ENCODE measurements around the gene TMEM187.

Gene TMEM187, protein sequence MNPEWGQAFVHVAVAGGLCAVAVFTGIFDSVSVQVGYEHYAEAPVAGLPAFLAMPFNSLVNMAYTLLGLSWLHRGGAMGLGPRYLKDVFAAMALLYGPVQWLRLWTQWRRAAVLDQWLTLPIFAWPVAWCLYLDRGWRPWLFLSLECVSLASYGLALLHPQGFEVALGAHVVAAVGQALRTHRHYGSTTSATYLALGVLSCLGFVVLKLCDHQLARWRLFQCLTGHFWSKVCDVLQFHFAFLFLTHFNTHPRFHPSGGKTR

DNA sequence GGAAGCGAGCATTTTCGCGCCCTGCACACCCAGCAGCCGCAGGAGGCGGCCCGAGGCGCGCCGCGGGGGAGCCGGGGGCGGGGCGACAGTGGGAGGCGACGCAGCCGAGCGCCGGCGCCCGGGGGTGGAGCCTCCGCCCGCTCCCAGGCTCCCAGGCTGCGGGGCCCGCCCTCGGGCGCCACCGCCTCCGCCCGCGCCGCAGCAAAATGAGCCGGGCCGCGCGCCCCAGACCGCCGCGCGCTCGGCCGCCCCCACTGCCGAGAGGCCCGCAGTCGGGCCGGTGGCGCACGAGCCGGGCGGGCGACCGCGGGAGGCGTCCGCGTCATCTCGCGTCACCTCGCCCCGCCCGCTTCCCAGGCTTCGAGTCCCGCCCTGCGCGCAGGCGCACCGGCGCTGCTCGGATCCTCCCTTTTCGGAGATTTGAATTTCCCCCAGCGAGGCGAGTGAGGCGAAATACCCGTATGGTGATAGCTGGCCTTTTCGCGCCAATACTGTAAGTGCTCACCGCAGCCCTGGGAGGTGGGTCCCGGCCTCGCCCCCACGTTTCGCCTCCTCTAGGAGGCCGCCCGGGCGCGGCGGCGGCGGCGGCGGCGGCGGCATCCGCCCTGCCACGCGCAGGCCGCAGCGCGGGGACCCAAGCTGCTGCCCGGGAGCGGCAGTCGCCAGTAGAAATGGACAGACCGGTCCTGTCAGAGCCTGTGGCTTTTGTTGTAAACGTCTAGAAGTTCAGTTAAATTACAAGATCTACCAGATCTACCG is at the start of gene TMEM187:
TMEM187 (plus strand) TSS at position 387 of the 759 bp plus-strand sequence. CDS start 9,309 bp downstream, outside the sequence.
- H3K4me1 Mint-ChIP-seq: peaks cover 29% of the 10 kb centered on the region
- ATAC-seq (peak; percentile 71), DNase-seq (peak; percentile 83 to 93)
- no peaks in the 10 kb centered on the region for H3K27me3 Mint-ChIP-seq
- H3K27ac Mint-ChIP-seq: peak within 1 kb of the TSS; percentile 100
- H3K9me3 Mint-ChIP-seq: no peaks in the 10 kb centered on the region
- H3K4me3 Mint-ChIP-seq: peak within 1 kb of the TSS; percentile 100

- H3K4me3 Mint-ChIP-seq: peak overlapping the region; percentile 89 to 95
- H3K27me3 Mint-ChIP-seq: no peaks in the 10 kb centered on the region
- no peaks in the 10 kb centered on the region for H3K9me3 Mint-ChIP-seq
- ATAC-seq (no peak), DNase-seq (no peak)
- peaks cover 44% of the 10 kb centered on the region for H3K4me1 Mint-ChIP-seq
- H3K27ac Mint-ChIP-seq: peak overlapping the region; percentile 96 to 97
Measured at GRCh38 chrX:153922932-153923857, 49.4 kb upstream of the TMEM187 start.

- peak in 1 of 2 donors; percentile 62 for DNase-seq
- peaks cover 55% of the 10 kb centered on the region for H3K4me1 Mint-ChIP-seq
- no peaks in the 10 kb centered on the region for H3K9me3 Mint-ChIP-seq
- peak overlapping the region; percentile 96 to 97 for H3K27ac Mint-ChIP-seq
- H3K27me3 Mint-ChIP-seq: no peaks in the 10 kb centered on the region
- peak; percentile 1 for ATAC-seq
- H3K4me3 Mint-ChIP-seq: peak overlapping the region; percentile 89 to 95
Measured at GRCh38 chrX:153924149-153924861, 48.2 kb upstream of the TMEM187 start.

GRCh38 chrX:153925387-153925738 is 47.2 kb upstream of the TMEM187 start:
- no peak for DNase-seq
- peaks cover 60% of the 10 kb centered on the region for H3K4me1 Mint-ChIP-seq
- no peaks in the 10 kb centered on the region for H3K27me3 Mint-ChIP-seq
- peak overlapping the region; percentile 81 to 96 for H3K27ac Mint-ChIP-seq
- no peaks in the 10 kb centered on the region for H3K9me3 Mint-ChIP-seq
- ATAC-seq: no peak
- peak overlapping the region; percentile 89 to 95 for H3K4me3 Mint-ChIP-seq

- H3K4me1 Mint-ChIP-seq: peaks cover 64% of the 10 kb centered on the region
- no peaks in the 10 kb centered on the region for H3K27me3 Mint-ChIP-seq
- peak; percentile 74 to 78 for DNase-seq
- peak; percentile 32 for ATAC-seq
- peak within 1 kb of the TSS; percentile 95 to 99 for H3K27ac Mint-ChIP-seq
- H3K4me3 Mint-ChIP-seq: peak within 1 kb of the TSS; percentile 90 to 95
- no peaks in the 10 kb centered on the region for H3K9me3 Mint-ChIP-seq
Measured at GRCh38 chrX:153925739-153926551, 46.6 kb upstream of the TMEM187 start, which contains the start of gene ARHGAP4. Gene ARHGAP4, minus strand, starts transcription at chrX:153926264. Its CDS starts 62 bp downstream, at chrX:153926202.

GRCh38 chrX:153926552-153926857 is 46.0 kb upstream of the TMEM187 start:
- ATAC-seq: peak; percentile 47
- Mint-ChIP-seq H3K27ac (peak overlapping the region; percentile 95 to 99), H3K27me3 (no peaks in the 10 kb centered on the region), H3K4me1 (peaks cover 63% of the 10 kb centered on the region), H3K9me3 (no peaks in the 10 kb centered on the region), H3K4me3 (peak overlapping the region; percentile 86 to 90)
- no peak for DNase-seq

DNA sequence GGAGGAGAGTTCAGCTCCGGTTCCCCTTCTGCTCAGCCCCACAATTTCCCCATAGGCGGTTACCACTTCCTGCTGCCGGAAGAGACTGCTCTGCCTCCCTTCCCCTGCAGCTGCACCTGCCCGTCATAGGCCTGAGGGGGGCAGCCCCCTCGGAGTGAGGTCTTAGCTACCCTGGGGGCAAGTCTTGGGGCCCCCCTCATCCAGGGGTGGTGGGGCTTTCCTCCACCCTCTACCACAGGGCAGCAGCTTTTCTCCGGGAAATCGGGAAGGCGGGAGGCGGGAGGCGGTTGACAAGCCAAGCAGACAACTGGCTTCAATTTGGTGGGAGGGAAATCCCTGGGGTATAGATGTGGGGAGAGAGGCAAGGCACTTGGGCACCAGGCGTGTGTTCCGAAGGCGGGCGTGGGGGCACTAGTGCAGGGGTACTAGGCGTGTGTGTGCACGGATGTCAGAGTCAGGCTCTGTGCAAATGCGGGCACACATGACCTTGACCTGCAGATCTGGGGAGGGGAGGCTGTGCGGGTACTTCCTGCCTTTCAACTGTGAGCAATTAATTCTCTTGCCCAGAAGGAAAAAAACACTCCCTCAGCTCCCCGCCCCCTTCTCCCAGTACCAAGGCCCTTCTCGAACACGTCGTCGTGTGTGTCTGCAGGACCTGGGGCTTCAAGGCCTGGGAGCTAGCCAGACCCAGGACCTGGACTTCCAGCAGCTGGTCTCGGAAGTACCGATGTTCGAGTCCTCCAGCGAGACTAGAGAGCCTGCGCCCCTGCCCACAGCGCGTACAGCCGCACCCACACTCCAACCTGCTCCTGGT is 45.5 kb upstream of the TMEM187 start:
- Mint-ChIP-seq H3K27ac (peak overlapping the region; percentile 95 to 99), H3K4me3 (peak overlapping the region; percentile 86 to 90), H3K4me1 (peaks cover 63% of the 10 kb centered on the region), H3K9me3 (no peaks in the 10 kb centered on the region), H3K27me3 (no peaks in the 10 kb centered on the region)
- peak; percentile 71 for ATAC-seq
- peak; percentile 47 to 86 for DNase-seq

DNA sequence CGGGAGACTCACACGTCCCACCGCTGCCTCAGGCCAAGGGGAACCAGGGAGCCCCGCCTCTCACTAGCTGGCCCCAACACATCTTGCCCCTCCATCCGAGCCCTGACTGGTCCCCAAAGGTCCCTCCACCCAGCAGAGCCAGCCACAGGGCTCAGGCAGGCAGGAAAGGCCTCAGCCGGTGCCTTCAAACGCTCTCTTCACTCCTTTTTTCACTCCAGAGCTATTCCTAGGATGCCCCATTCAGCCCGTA is 45.0 kb upstream of the TMEM187 start:
- peak; percentile 0 for ATAC-seq
- DNase-seq: no peak
- H3K4me1 Mint-ChIP-seq: peaks cover 63% of the 10 kb centered on the region
- no peaks in the 10 kb centered on the region for H3K27me3 Mint-ChIP-seq
- H3K27ac Mint-ChIP-seq: peak overlapping the region; percentile 95 to 99
- peak overlapping the region; percentile 86 to 90 for H3K4me3 Mint-ChIP-seq
- H3K9me3 Mint-ChIP-seq: no peaks in the 10 kb centered on the region

DNA sequence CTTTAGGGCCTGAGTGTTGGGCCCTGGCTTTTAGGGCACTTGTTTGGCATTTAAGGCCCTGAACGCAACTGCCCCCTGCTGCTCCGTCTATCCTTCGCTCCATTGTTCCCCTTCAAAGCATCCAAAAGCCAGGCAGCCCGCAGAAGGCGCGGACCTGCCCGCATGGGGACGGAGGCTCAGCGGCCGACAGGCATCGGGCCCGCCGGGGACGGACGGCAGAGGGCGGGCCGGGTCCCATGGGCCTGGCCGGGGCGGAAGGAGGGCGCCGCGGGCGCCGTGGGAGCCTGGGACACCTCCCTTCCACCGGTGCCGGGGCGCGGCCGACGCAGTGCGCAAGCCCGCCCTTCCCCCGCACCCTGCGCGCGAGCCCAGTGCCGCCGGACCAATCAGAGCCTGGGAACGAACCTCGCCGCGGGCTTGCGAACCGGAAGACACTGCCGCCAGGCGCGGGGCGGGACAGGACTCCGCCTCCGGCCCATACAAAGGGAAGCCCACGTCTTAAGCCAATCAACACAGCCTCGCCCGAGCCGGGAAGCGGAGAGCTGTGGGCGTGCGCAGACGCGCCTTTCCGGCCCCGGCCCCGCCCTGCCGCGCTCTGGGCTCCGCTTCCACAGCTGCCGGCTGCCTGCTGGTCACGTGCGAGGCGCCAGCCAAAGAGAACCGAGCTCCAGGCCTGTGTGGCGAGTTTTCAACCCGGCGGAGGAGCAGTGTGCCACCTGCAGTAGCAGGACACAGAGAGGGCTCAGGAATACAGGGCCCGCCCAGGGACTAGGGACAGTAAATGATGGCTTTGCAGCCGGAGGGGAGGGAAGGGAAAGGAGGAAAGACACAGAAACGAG is 44.4 kb upstream of the TMEM187 start:
- DNase-seq (peak; percentile 91 to 96), ATAC-seq (peak; percentile 73)
- peaks cover 62% of the 10 kb centered on the region for H3K4me1 Mint-ChIP-seq
- H3K4me3 Mint-ChIP-seq: peak overlapping the region; percentile 86 to 91
- peak overlapping the region; percentile 96 to 99 for H3K27ac Mint-ChIP-seq
- H3K27me3 Mint-ChIP-seq: no peaks in the 10 kb centered on the region
- H3K9me3 Mint-ChIP-seq: no peaks in the 10 kb centered on the region

DNA sequence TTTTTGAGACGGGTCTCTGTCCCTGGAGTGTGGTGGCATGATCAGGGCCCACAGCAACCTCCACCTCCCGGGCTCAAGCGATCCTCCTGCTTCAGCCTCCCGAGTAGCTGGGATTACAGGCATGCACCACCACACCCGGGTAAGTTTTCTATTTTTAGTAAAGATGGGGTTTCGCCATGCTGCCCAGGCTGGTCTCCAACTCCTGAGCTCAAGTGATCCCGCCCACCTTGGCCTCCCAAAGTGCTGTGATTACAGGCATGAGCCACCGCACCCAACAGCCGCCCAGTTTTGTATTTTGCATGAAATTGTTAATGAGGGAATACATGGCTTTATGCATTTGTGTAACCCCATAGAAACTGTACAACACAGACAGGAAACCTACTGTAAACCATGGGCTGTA is 43.7 kb upstream of the TMEM187 start:
- Mint-ChIP-seq H3K4me1 (peaks cover 58% of the 10 kb centered on the region), H3K27me3 (no peaks in the 10 kb centered on the region), H3K9me3 (no peaks in the 10 kb centered on the region), H3K4me3 (peak overlapping the region; percentile 44 to 91), H3K27ac (peak overlapping the region; percentile 42 to 57)
- ATAC-seq: no peak
- no peak for DNase-seq

DNA sequence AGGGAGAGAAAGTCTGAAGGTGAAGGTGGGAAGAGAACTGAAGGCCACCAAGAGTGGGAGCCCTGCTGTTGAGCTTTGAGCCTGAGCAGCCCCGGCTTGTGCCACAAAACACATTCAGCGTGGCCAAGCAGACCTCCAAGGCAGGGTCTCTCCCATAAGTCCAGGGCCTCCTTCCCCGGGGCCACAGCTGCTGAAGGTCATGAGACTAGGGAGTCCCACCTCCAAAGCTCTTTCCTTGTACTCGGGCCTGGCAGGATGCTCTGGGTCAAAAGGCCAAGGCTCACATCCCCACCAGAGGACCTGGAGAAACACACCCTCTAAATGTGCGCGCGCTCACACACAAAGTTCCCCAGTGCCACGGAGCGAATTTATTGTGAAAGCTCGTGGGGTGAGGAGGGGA is 43.0 kb upstream of the TMEM187 start:
- H3K4me3 Mint-ChIP-seq: peak overlapping the region; percentile 26 to 91
- DNase-seq (no peak), ATAC-seq (no peak)
- no peaks in the 10 kb centered on the region for H3K9me3 Mint-ChIP-seq
- peak overlapping the region in 1 of 2 donors; percentile 19 for H3K27ac Mint-ChIP-seq
- no peaks in the 10 kb centered on the region for H3K27me3 Mint-ChIP-seq
- peaks cover 54% of the 10 kb centered on the region for H3K4me1 Mint-ChIP-seq

GRCh38 chrX:153930011-153930910 is 42.3 kb upstream of the TMEM187 start:
- DNase-seq: no peak
- ATAC-seq: no peak
- peak overlapping the region in 1 of 2 donors; percentile 26 for H3K4me3 Mint-ChIP-seq
- H3K27ac Mint-ChIP-seq: no peak overlapping the region
- peaks cover 52% of the 10 kb centered on the region for H3K4me1 Mint-ChIP-seq
- H3K27me3 Mint-ChIP-seq: no peaks in the 10 kb centered on the region
- H3K9me3 Mint-ChIP-seq: no peaks in the 10 kb centered on the region

Measured in stimulated activated naive CD8-positive, alpha-beta T cell treated with anti-CD3 and anti-CD28 coated beads, Interleukin-15, amount 100 ng/mL, for 72 hours (primary cell).